ENCODE results near the gene VILL.

- TF ChIP-seq POLR2A (IDR thresholded peaks at IDR 0.05) (no peak), CTCF (IDR thresholded peaks at IDR 0.05 in 4 of 5, conservative IDR thresholded peaks at IDR 0.05 in 1 of 5) (no peak)
These were observed 8.3 kb upstream of the VILL start for GRCh38 chr3:37982331-37982730.

Measured in gastrocnemius medialis (tissue), 4 donors.